Stromal cell of bone marrow (primary cell): ENCODE measurements around the gene LSM12.
"Not testable (repeated sequence)": the region's sequence is repeated elsewhere in the genome, so short reads cannot be mapped to it uniquely, and the experiment has no call there.

ENCODE experiments used
- DNase-seq: peaks from one replicate; pipeline ENCODE4 v3.0.0-alpha.2; 2012; ENCODE audit warnings: low read depth

LSM12 gene

DNA sequence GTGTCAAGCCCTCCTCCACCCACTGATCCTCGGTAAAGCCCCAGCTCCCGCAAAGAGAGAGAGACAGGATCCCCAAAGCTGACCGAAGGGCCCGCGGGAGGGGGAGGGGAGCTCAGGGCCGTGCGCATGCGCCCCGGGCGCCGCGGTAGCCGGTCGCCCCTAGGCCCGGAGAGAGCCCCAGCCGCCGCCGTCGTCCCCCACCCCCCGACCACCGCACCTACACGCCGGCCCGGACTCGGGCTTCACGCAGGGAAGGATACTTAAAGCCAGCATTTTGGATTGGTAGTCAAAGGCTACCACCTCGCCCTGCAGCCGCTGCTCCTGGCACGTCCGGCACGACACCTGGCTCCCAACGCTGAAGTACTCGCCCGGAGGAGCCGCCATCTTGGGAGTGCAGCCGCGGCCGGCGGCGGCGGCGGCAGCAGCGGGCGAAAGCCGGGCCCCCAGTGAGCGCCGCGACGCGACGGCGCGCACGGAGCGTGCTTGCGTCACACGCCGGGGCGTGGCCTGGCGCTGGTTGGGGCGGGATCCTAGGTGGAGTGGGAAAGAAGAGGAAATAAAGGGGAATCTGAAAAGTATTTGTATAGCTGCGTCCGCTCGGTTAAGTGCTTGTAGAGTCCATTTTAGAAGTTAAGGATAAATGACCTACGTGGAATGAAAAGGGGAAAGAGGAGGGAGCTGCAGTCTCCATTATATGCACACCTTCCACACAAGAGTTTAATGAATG, at the start of gene LSM12:
Gene LSM12 (minus strand): TSS at position 468 of the 727 bp plus-strand sequence. CDS start 84 bp downstream, at position 384.
- peak; percentile 75 for DNase-seq

DNA sequence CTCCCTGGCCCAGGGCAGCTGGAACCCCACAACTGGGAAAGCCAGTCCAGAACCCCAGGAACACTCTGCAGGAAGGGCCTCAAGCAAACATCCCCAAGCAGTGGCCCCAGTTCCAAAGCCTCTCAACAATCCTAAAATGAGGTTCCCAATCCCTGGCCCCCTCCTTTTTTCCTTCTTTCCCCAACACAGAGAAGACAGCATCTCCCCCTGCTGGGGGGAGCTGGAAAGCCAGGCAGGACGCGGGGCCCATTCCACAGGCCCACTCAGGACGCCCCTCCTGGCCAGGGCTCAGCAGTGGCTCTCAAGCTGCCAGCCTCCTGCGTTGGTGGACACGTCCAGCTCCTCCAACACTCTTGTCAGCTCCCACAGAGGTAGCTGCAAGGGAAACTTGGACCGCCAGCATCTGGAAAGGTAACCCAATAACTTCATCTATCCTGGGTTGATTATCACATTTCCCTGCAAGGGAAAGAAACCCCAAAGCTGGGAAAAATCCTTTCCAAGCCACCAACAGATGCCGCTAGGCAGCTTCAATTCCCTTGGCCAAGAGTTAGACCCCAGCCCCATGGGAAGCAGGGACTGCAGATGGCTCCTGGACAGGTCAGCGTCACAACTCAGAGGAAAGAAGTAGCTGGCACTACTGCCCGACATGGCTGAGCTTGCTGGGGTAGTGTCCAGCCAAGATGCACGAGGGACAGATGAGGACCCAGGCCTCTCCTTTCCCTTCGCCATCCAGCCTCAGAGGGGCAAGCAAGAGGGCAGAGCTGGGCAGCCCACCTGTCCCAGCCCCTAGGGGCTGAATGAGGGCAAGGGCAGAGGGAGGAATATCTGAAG, 49.3 kb upstream of the LSM12 start:
- DNase-seq, result no peak

DNA sequence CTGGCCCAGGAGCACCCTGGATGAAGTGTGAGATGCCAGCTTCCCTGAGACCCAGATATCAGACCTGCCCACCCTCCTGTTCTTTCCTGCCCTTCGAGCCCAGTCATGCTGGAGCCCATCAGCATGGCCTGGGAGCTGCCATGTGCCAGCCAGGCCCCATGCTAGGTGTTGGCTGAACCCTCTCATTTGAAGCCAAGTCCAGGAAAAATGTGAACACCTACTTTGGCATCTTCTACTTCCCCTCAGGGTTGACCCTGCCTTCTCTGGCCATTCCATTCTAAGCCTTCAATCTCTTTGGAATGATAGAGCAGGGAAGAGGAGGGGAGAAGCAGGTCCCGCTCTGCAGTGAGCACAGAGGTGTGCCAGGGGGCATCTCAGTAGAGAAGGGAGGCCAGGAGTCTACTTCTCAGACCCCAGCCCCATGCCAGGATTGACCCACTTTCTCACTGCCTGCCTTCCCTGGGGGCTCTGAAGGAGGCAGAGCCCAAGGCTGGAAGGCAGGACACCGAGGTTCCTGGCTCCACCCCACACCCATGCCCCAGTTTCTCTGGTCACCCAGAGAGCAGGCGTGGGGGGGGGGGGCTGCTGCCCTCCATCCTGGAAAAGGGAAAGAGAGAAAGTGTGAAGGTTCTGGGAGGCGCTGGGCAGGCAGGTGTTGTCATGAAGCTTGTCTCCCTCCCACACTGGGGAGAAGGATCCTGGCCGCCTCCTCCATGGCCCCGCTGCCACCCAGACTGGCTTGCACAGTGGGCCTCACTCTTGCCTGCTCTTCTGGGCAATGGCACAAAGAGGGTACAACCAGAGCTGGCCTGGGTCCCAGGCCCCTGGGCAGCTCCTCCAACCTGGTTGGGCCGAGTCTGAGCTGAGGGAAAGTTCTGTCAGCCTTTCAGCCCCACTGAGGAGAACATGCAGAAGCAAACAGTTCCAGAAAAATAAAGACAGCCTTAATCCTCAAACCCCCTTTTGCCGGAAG, 47.7 kb upstream of the LSM12 start:
- DNase-seq, result no peak

DNA sequence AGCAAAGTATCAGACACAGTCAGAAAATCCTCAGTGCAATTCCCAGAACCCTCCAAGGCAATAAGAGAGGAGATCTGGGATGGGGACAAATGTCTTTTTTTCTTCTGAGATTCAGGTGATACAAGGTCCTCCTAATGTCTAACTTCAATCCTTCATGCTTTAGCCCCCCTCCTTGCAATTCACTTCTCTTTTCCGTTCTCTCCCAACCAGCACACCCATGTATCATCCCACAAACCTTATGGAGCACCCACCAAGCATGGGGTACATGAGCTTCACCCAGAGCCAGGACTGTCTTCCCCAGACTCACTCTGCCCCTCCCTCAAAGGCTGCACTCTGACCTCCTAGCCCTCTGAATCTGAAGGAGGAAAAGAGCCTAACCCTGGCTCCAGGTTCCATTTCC, 46.9 kb upstream of the LSM12 start:
- no peak for DNase-seq

DNA sequence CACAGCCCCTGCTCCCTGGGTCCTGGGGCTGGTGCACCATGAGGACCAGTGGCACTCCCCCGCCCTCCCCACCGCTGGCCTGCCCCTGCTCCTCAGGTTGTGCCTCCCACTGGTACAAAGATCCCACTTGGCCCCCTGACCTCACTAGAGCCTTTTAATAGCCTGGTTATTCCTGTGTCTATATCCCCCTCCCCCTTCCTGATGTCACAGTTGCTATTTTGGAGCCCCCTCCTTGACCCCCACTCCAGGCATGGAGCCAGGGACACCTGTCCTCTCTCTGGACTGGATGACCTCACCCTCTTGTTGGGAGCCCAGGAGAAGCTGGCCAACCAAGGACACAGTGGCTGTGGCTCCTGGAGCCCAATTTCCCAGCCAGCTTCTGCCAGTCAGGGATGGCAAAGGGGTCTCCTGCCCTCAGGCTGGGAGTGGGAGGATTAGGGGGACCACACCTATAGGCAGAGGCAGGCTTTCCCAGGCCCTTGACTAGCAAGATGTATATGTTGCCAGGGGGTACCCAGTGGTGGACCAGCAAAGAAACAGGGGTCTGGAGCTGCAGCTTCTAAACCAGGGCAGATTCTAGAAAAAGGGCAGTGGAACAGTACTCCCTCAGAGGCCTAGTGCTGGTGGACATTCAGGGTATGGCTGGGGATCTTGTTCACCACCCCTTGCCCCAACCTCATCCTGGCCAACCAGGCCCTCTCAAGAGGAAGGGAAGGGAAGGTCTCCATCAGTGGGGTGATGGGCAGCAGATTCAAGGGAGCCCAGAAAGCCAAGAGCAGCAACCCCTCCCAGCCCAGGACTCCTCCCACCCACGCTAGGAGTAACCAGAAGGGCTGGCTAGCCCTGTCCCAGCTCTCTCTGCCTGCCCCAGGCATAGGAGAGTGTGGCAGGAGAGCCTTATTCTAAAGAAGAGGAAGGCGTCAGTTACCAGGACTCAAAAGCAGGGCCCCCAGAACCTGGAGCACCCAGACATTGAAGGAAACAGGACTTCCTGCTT, 46.1 kb upstream of the LSM12 start:
- no peak for DNase-seq

DNA sequence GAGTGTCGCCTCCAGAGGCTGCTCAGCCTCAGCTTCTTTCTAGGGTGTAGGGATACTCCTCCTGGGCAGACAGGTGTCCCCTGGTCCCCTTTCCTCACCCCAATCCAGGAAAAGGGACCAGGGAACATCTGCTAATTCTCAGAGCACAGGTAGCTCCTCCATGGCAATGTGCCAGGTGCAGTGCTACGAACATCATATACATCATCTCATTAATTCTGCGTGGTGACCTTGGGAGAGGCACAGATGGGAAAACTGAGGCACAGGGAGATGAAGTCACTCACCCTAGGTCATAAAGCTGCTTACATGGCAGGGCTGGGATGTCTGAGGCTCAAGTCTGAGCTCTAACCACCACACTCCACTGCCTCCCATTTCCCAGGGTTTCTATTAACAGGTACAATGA, 45.3 kb upstream of the LSM12 start:
- DNase-seq, result no peak

DNA sequence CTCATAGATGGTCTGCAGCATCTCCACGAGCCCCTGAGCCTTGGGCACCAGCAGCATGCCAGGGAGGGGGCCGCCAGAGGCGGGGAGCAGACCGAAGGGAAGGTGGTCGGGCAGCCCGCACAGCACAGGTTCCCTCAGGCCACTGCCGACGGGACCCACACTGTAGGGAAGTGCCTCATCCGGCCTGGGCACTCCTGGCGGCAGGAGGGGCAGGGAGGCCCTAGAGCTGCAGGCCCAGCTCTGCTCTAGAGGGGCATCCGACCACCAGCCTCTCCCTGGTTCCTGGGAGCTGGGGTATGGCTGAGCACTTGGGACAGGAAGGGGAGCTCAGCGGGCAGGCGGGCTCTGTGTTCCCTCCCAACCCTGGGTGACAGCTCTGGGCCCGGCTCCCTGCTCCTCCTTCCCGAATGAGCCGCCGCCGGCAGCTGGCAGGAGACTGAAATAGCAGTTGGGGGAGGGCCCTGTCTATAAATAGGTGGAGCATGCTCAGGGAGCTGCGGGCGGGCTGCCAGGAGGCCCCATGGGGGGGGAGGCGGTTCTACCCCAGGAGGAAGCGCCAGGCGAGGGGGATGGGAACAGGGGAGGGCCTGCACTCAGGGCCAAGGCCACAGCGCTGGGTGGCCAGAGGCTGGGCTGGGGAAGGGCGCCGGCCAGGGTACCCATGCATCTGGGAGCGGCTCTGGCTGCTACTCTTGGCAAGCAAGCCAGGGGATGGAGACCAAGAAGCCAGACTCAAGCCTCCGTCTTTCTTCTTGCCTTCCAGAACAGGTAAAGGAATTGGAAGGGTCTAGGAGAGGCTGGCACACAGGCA, 44.6 kb upstream of the LSM12 start:
- DNase-seq, result peak; percentile 86

DNA sequence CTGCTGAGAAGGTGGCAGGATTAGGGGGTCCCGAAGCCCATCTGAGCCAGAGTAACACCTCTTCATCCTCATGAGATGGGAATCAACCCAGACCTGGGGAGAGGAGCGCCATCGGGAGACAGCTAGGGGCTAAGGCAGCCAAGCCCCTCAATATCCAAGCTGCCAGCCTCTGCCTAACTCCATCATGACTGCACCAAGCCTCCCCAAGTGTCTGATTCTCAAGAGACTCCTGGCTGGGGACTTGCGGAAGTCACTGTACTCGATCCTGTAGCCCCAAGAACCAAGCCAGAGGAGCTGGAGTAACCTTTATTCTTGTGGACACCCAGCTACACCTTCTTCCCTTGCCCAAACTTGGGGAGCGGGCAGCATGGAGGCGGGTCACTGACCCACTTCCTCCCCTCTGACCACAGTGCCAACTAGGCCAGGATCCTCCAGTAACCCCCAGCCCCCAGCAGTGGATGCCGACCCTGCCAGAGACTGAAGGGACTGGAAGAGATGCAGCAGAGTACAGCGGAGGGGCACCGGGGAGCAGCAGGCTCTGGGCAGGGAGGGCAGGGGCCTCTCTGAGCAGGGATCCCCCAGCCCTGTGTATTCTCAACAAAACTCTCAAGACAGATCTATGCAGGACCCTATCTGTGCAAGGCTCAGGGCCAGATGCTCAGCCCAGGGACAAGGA, 43.7 kb upstream of the LSM12 start:
- DNase-seq, result no peak

DNA sequence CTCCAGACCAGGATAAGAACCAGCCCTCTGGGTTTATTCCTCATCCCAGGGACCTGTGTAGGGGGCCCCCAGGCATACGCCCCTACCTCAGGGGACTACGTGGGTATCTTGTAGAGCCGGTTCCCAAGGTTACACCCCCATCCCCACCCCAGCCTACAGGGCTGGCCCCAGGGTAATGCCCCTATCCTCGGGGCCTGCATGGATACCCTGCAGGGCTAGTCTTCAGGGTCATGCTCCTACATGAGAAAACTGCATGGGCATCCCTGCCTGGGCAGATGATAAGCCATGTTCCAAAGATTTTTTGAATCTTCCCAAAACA, 42.8 kb upstream of the LSM12 start:
- DNase-seq, result no peak

DNA sequence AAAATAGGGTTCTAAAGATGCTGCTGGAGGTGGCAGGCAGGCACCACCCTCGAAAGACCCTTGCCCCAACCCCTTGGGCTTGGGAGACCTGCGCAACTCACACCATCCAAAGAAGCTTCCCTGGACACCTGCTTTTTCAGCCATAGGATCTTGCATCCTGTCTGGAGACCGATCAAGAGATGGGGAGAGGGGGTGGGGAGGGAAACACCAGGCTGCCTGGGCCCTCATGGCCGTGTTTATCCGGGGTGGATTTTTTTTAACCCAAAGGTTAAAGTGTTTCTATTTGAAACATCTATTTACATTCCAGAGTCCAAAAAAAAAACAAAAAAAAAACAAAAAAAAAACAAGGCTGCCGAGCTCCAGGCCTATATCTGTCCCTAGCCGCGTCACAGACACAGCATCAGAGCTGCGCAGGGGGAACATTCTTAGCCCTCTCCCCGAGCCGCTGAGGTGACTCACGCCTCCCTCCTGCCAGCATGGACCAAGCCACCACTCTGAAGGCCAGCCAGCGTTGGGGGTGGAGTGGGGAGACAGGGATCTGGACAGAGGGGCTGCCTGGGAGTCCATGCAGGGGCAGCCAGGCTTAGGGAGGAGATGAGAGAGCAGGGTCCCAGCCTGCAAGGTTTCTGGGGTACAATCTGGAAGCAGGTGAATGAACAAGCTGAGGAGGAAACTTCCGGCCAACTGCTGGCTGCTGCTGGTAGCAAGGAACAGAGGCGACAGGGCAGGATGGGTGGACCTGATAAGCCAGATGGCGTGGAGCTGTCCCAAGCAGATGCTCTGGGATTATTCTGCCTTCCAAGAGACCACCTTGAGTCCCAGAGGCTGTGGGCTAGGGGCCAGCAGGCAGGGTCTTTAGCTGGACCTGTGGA, 42.2 kb upstream of the LSM12 start:
- DNase-seq, result peak; percentile 90

DNA sequence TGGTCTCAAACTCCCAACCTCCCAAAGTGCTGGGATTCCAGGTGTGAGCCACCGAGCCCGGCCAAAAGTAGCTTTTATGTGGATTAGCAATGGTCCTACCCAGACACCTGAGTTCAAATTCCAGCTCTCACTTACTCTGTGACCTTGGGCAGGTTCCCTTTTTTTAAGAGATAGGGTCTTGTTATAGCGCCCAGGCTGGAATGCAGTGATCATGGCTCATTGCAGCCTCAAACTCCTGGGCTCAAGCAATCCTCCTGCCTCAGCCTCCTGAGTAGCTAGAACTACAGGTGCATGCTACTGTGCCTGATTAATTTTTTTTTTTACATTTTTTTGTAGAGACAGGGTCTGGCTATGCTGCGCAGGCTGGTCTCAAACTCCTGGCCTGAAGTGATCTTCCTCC, 40.3 kb upstream of the LSM12 start:
- no peak for DNase-seq

DNA sequence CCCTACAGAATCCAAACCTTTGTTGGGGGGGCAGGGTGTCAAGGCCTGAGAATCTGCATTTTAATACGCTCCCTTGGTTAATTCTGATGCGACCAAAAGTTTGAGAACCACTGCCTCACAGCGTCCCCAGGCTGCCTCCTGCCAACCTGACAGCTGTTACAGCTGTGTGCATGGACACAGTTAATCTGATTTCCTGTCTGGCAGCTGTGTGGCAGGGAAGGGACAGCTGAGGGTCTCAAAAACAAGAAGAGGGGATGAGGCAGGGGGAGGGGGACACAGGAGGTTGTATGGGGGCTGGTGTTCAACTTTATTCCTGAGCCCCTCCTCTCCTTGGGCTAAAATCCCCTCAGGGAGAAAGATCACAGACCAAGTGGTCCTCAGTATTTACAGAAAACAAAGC, 39.5 kb upstream of the LSM12 start:
- DNase-seq, result no peak

DNA sequence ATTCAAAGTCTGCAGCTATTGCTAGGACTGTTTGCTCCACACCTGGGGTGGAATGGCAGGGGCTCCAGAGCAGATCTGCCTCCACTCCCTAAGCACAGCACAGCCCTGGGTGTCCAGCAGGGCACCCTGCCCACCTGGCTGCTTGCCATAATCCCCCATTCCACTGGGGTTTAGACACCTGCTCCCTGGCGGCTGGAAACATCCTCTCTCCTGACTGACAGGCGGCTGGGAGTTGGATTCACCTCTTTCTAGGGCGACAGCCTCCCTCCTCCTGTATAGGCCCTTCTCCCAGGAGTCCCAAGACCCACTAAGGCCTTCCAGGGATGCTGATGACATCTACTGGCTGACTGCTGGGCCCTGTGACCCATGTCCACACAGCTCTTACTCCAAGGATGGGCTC, 39.0 kb upstream of the LSM12 start:
- DNase-seq, result no peak

DNA sequence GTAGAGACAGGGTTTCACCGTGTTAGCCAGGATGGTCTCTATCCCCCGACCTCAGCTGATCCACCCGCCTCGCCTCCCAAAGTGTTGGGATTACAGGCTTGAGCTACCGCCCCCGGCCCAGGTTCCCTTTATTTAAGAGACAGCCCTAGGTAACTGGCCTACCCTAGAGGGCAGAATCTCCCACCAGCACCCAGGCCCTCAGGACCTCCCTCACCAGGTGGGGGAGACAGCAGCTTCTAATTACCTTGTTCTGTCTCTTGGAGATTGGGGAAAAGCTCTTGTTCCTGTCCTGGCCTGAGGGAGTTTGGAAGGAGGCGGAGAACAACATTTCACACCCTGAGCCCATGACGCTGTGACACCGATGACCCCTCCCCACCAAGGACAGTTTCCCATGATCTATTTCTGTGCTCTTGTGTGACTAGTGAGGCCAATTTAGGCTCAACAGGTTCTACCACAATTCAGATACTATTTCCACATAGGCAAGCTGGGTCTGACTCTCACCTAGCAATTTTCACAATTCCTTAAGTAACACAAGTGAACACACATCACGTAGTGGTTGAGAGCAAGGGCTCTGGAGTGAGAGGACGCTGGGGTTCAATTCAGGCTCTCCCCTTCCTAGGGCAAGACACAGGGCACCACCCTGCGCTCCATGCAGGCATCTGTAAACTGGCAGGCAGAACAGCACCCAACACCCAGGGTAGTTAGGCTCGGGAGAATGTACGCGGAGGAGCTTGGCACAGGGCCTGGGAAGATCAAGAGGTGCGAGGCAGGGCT, 36.6 kb upstream of the LSM12 start:
- DNase-seq, result no peak

DNA sequence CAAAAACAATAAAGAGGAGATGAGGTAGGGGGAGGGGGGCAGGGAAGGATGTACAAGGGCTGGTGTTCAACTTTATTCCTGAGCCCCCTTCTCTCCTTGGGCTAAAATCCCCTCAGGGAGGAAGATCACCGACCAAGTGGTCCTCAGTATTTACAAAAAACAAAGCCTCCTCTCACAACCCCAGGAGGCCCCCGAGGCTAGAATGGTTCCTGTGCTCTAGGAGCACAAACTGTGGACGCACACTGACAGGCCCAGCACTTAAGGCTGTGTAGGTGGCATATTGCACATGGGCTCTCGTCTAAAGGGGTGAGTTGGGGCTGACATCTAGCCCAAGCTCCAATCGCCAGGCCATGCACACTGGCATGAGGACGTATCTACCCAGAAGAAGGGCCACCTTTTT, 35.4 kb upstream of the LSM12 start:
- DNase-seq, result not testable (repeated sequence)

DNA sequence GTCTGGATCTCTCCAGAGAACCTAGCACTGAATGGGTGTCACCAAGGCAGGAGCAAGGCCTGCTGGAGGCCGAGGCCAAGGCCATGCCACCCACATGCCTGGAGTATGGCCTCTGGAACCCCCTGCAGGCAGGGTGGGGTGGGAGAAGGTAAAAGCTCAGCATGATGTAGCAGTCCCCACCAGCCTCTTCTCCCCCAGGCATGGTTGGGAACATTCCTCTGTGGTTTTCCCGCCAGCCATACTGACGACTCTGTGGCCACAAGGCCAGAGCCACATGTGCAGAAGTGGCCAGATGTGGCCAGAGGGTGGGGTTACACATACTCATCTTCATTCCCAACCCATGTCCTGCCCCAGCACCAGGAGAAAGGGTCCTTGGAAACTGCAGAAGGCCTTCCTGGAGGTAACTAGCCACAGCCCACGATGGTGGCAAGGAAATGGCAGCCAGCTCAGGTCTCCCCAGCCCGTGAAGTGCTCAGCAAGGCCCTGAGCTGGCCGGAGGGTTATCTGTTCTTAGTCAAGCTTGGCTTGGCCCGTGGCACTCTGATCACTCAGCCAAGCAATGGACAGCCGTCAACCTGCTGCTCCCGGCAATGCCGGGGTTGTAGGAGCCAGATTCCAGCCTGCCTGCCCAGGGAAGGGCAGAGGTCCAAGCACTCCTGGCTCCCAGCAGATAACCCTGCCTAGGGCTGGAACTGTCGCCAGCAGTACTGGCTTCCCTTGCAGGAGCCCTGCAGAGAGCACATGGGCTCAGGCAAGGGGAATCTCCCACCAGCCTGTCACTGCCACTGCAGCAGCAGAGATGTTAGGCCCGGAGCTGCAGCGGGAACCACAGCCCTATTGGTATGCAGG, 30.9 kb upstream of the LSM12 start:
- no peak for DNase-seq
